GM12891 (cell line): ENCODE measurements around the gene PITPNB.

Source experiments
- DNase-seq: peaks from one replicate; pipeline ENCODE4 v3.0.0; 2011; ENCODE audit warnings: low spot score; ENCODE audit not compliant: insufficient read length
- FAIRE-seq: peaks from 2 replicates; lab custom pipeline; 2011; peaks lifted over from hg19 to GRCh38; lab: Jason Lieb, UNC
- PAX5 ChIP-seq: IDR thresholded peaks from 2 replicates; pipeline ENCODE4 v1.6.1; 2011; ENCODE audit warnings: low read length, moderate library complexity, mild to moderate bottlenecking; ENCODE audit not compliant: insufficient read depth, severe bottlenecking
- POLR2A ChIP-seq: IDR thresholded peaks from 2 replicates; pipeline ENCODE4 v1.6.1; 2011; ENCODE audit warnings: low read depth, low read length, control low read depth
- POLR2AphosphoS5 ChIP-seq: IDR thresholded peaks from 2 replicates; pipeline ENCODE4 v1.6.1; 2011; ENCODE audit warnings: low read depth, low read length, control low read depth
- POU2F2 ChIP-seq: IDR thresholded peaks from 2 replicates; pipeline ENCODE4 v1.6.1; 2011; ENCODE audit warnings: low read depth, mild to moderate bottlenecking, control low read depth, low read length, moderate library complexity
- SPI1 ChIP-seq: IDR thresholded peaks from 2 replicates; pipeline ENCODE4 v1.6.1; 2011; ENCODE audit warnings: low read depth, low read length, control low read depth
- TAF1 ChIP-seq: IDR thresholded peaks from 2 replicates; pipeline ENCODE4 v1.6.1; 2011; ENCODE audit warnings: low read depth, low read length, control low read depth

PITPNB gene

DNA sequence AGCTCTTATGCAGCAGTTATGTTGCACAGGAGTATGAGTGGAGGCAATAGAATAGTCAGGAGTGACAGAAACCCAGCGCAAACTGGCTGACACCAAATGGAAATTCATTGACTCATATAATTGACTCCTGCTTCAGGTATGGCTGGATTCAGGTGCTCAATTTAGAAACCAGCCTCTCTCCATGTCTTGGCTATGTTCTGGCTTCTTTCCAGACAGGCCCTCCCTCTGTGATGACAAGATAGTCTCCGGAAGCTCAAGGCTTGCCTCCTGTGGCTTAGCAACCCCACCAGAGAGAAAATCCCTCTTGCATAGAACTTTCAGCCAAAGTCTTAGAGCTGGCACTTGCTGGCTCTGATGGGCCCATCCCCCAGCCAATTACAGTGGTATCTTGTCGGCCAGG lies 89.4 kb downstream of the PITPNB start:
- no peak for TF ChIP-seq POLR2AphosphoS5
- no peak for TF ChIP-seq SPI1
- TF ChIP-seq PAX5, result no peak
- no peak for TF ChIP-seq TAF1
- TF ChIP-seq POU2F2, result no peak
- TF ChIP-seq POLR2A, result no peak
- no peak for FAIRE-seq
- no peak for DNase-seq

DNA sequence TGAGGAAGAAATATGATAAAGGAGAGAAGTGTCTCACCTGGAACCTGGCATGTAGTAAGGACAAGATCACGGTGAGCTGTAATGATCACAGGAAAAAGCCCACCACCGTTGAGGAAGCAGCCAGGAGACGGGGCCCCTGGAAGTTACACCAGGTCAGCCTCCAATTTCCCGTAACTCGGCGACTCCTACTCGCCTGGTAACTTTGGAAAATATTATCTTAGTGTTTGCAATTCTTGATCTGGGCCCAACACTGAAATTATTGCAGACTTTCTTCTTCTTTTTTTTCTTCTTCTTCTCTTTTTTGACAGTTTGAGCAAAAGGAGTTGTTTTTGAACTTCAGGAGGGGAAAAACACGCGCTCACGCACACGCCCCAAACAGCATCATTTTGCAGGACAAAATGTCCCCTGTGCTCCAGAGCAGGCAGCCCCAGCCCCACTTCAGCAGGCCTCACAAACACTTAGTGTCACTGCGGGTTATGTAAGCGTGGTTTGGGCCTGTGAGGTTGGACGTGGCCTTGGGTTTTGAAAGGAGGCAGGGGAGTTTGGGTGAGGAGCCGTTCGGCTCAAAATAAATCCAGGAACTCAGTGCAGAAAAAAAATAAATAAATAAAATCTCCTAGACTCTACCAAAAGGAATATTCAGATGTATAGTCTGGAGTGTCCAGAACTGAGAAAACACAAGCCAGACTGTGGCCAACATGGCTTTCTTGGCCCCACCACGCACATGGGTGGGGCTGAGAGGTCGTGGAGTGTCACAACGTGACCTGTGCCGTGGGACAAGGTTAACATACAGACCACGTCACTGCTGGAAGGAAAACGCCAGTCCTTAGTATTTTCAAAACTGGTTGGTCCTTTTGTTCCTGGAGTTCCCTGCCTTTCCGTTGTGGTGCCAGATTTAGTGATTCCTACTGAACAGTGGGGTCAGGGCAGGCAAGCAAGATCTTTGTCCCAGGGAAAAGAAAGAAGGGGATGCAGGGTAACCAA lies 91.2 kb downstream of the PITPNB start:
- no peak for FAIRE-seq

DNA sequence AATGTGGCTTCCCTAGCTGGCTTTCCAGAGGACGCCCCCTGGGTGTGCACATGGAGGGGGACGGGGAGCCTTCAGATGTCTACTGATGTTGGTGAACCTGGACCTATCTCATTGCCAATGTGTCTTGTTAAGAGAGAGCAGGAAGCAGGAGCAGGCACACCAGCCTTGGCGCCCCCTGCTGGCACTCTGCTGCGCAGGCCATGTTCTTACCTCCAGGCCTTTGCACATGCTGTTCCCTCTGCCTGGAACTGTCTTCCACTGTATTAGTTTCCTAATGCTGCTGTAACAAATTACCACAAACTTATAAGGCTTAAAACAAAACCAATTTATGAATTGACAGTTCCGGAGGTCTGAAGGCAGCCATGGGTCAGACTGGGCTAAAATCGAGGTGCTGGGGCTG lies 93.9 kb downstream of the PITPNB start:
- no peak for DNase-seq
- FAIRE-seq, result no peak
- TF ChIP-seq PAX5 (no peak), SPI1 (no peak), POLR2A (no peak), TAF1 (no peak), POLR2AphosphoS5 (no peak), POU2F2 (no peak)

More for the DNA sequence above, 91.2 kb downstream of the PITPNB start:
- no peak for DNase-seq
- TF ChIP-seq POLR2A (no peak), POU2F2 (no peak), POLR2AphosphoS5 (no peak), TAF1 (no peak)

DNA sequence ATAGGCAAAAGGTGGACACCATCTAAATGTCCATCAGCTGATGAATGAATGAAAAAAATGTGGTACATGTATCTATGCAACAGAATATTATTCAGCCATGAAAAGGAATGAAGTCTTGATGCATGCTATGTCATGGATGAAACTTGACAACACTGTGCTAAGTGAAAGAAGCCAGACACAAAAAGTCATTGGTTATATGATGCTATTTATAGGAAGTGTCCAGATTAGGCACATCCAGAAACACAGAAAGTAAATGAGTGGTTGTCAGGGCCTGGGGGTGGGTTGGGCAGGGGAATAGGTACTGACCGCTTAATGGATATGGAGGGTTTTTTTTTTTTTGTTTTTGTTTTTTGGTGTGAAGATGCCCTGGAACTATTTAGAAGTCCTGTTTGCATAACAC lies 95.8 kb downstream of the PITPNB start:
- DNase-seq (no peak), FAIRE-seq (no peak)
- TF ChIP-seq PAX5 (no peak), SPI1 (no peak), TAF1 (no peak), POLR2A (no peak)

DNA sequence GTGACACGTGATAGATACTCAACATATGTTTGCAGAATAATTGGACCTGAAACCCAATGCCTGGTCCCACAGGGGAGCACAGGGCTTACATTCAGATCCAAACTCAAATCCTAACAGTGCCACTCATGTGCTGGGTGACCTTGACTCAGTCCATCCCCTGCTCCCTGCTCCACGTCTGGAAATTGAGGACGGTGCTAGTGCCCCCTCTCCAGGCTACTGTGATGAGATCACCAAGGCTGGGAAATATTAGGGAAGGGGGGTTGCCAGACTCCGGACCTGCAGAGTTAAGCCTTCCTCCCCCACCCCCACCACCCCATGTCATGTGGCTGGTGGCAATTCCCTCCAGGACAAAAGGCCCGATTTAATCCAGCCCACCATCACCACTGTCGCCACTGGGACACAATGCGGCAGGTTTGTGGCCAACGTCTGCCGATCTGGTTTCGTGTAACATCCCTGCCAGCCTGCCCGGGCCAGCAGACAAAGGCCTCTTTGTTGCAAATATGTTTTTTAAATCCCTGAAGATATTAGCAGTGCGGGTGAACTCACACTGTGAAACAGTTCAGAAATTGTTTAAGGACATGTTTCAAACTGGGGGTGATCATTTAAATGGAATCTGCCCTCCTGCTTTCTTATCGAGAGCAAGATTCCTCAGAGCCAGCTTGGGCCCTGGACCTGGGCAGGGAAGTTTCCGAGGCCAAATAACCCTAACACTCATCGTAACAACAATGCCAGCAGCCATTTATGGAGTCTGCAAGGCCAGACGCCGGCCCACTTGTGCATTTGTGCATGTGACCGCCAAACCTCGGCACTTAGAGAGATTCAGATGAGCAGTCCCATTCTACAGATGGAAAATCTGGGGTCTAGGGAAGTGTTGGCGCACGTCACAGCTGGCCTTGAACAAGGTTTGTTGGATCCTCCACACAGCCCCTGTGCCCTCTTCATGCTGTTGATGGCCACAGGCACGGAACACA lies 97.9 kb downstream of the PITPNB start:
- FAIRE-seq (no peak), DNase-seq (no peak)
- TF ChIP-seq POU2F2 (no peak), PAX5 (no peak), TAF1 (no peak), POLR2AphosphoS5 (no peak), POLR2A (no peak), SPI1 (no peak)

DNA sequence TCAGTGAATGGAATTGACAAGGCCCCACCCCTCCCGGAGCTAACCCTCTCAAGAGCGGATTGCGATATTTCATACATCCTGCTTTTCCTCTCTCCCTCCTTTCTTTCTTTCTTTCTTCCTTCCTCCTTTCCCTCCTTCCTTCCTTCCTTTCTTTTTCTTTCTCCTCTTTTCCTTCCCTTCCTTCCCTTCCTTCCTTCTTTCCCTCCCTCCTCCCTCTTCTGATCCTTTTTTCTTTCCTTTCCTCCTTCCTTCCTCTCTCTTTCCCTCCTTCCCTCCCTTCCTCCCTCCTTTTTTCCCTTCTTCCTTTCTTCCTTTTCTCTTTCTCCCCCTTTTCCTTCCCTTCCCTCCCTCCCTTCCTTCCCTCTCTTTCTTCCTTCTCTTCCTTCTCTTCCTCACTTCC lies 102.5 kb downstream of the PITPNB start:
- FAIRE-seq, result no peak
- TF ChIP-seq POLR2A (no peak), POLR2AphosphoS5 (no peak), PAX5 (no peak)

DNA sequence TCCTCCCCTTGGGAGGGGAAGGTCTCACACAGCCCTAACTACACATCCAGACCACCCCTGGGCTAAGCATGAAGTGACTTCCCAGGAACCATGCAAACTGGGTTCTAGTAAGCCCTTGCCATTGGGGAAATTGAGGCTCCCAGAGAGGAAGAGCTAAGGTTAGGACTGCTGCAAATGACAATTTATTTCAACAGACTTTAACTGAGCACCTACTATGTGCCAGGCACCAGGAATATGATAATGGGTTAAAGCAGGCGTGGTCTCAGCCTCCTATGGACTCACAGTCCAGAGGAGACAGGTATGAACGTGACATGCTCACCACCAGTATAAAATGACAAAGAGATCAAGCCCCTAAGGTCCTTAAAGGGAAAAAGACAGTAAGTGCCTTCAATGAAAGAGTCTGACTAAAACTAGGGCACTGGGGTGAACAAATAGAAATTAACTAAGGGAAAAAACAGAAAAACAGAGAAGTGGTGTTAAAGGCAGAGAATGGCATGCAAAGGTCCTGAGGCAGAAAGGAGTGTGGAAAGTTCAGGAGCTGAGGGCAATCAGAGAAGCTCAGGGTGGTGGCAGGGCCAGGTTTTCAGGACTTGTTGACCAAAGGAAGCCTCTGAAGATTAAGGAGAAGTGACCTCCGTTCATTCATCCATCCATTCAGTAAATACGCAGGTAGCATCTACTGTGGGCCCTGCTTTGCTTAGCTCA lies 103.1 kb downstream of the PITPNB start:
- TF ChIP-seq SPI1 (no peak), PAX5 (no peak), POLR2A (no peak), POLR2AphosphoS5 (no peak), POU2F2 (no peak), TAF1 (no peak)
- FAIRE-seq, result no peak

More for the DNA sequence above, 102.5 kb downstream of the PITPNB start:
- no peak for DNase-seq

GRCh38 chr22:27814993-27815392 lies 104.1 kb downstream of the PITPNB start:
- TF ChIP-seq SPI1 (no peak), TAF1 (no peak), PAX5 (no peak), POU2F2 (no peak), POLR2AphosphoS5 (no peak), POLR2A (no peak)
- FAIRE-seq (no peak), DNase-seq (no peak)

More for the DNA sequence above, 103.1 kb downstream of the PITPNB start:
- DNase-seq, result no peak

- TF ChIP-seq PAX5 (no peak), POU2F2 (no peak), SPI1 (no peak), POLR2A (no peak)
- FAIRE-seq (no peak), DNase-seq (no peak)
Observed at GRCh38 chr22:27811778-27812177, 107.3 kb downstream of the PITPNB start.

GRCh38 chr22:27810609-27811151 lies 108.4 kb downstream of the PITPNB start:
- FAIRE-seq, result no peak
- DNase-seq, result no peak
- TF ChIP-seq POLR2AphosphoS5 (no peak), POLR2A (no peak), TAF1 (no peak), POU2F2 (no peak), PAX5 (no peak), SPI1 (no peak)
